NCI-H2081 (cell line): Measurements from ENCODE around the gene LRIG3.
"Not testable (repeated sequence)": the region's sequence is repeated elsewhere in the genome, so short reads cannot be mapped to it uniquely, and the experiment has no call there.

Source experiments
- DNase-seq, 2 experiments: peaks; one replicate each; lab custom pipeline; 2025; lab: John Stamatoyannopoulos, UW

The LRIG3 gene

DNA sequence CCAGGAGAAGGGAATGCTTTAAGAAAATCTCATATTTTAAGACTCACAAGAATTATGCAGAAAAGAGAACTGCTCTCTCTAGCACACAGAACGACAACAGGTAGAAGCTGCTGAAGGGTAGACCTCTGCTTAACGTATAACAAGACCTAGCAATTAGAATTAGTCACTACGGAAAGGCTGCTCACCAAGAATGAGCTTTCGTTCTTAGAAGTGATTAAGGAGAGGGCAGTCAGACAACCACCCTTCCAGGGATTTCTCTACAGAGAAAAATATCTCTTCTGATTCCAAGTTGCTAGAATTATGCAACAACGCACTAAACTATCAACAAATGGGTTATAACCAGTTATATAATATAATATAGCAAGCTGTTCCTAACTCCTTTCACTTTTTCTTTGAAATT lies 18.6 kb downstream of the LRIG3 start:
- DNase-seq: no peak

DNA sequence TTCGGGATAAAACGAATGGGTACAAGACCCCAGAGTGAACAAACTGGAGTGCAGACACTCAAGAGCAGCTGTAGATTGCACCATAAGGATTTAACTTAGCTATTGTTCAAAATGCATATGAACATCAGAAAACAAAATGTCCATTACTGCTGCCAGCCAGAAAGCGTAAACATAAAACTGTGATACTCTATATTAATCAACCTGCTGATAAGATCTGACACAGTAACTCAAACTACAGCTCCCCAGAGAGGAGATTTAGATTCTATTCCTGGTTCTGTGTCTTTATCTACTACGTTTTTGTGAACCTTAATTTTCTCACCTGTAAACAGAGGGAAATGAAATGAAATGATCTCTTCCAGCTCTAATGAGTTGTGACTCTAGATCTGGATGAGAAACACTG lies 22.3 kb downstream of the LRIG3 start:
- DNase-seq: peak in 1 of 2 experiments; percentile 8

DNA sequence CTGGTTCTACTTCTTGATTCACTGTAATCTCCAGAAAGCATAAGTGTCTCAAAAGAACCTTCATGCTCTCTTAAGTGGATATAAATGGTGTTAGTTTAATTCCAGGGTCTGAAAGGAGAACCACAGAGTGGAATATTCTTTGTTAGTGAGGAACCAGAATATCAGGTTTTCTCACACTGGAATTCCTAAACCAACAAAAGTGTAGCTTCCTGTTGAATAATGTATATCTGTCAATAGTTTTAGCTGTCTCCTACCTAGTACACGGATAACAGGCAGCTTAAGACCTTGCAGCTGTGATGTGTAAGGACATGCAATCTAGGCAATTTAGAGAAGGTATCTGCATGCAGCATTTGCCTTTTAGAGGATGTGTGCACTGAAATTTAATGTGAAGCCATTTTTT lies 24.0 kb downstream of the LRIG3 start:
- DNase-seq: peak in 1 of 2 experiments; percentile 10

DNA sequence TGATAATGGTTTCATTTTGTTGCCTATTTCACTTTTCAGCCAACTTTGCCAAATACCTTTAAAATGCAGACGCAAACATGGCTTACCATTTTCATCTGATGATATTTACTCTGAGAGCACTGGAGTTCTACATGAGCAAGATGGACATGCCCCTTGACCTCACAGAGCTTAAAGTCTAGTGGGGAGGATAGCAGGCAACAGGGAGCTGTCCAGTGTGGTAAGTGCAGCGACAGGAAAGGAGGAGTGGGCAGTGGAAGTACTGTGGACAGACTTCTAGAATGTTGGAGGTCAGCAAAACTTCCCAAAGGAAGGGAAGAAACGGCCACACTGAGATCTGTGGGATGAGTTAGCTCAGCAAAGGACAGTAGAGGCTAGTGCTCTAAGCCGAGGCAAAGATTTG lies 25.3 kb downstream of the LRIG3 start:
- DNase-seq: no peak

DNA sequence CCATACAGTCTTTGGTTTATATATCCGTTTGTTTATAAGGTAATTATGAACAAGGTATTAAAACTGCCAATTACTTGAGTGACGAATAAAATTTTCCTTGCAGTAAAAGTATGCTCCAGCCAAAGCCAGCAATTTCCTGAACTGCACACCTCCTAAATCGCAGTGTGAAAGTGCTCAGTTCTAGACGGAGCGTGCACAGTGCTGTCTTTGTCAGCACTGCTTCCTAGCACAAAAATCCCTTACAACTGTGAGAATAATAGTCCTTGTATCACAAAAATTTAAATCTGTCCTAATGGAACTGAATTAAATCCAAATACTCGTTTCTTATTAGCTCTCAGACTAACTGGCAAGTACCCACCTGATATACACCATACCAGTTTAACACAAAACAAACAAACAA lies 26.3 kb downstream of the LRIG3 start:
- peak in 1 of 2 experiments; percentile 6 for DNase-seq

DNA sequence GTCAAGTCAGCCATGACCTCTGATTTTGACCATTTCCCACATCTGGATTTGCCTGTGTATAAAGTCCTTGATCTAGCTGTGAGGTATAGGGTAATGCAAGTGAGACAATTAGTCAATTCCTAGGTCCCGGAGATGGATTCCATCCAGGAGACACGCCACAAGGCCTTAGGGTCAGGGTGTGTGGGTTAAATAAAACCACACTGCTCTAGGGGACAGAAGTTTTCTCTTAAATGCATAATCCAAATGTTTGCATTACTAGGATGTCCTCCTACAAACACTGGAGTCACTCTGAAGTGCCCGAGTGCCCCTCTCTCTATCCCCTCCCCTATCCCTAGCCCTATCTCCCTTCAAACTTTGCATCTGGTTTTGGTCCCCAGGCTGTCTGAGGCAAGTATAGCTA lies 26.8 kb downstream of the LRIG3 start:
- no peak for DNase-seq

DNA sequence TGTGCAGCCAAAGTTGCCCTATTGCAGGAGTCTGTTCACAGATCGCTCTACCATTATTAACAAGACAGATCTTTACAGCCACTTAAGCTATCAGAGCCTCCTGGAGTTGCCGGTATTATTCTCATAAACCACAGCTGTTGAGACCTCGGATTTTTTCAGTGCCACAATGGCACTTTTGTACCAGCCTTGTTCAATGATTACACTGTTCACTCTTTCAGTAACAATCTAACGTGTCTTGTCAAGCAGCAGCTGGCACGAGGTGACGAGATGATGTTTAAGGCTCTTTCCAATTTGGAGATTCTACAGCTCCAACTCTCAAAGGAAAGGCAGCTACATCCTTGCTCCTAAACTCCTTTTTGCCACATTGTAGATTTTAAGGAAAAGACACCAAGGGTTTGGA lies 30.7 kb downstream of the LRIG3 start:
- DNase-seq: no peak

DNA sequence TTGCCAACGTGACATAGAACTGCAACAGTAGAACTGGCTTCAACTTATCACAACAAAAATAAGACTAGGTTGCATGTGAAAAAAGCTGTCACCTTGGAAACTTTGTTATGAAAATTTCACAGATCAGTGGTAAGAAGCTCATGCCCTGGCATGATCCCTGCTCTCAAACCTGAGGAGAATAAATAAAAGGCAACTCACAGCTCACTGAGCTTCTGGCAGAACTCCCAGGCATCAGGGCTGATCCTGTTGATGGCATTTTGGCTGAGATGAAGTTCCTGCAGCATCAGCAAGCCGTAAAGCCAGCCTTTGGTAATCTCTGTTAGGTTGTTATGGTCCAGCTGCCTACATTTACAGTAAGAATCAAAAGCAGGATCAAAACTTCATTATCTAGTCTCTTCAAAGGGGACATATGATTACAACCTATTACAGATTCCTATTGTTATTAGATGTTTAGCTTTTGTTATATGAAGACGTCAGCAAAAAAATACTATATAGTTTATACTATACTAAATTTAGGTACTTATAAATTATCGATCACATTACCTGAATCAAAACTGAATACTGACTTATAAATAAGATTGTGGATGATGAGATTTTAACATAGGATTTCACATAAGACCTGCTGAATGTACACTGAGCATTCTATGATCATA lies 32.0 kb downstream of the LRIG3 start:
- peak; percentile 74 to 93 for DNase-seq

DNA sequence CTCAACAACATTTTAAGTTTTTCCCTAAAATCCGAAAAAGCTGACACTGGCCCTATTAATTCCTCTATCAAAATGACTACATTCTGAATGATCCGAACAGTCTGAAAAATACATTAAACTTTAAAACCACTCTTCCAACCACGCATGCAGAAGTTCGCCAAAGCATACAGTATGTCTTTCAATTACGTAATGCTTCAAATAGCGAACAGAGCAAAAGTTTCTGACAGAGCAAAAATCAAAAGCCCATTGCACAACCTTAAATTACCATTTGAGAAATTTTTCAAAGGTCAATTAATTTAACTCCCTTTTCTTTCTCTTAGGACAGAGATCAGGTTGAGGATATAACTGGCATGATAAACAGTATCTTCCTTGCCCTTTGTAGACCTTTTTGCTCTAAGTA lies 33.2 kb downstream of the LRIG3 start:
- no peak for DNase-seq

DNA sequence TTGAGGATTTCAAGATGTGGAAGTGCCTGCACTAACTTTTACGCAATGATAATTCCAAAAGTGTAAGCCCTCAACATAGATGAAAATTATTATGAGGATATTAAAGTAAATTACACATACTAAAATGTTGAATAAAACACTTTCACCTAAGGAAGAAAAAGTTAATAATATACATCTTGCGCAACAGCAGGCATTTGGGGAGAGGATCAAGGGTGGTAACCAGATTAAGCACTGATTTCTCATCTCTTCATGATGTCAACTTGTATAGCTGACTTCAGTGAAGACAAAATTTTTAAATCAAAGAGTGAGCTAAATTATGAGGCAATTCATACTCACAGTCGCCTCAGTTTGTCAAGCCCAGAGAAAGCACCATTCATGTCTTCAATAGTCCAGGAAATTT lies 33.8 kb downstream of the LRIG3 start:
- no peak for DNase-seq

DNA sequence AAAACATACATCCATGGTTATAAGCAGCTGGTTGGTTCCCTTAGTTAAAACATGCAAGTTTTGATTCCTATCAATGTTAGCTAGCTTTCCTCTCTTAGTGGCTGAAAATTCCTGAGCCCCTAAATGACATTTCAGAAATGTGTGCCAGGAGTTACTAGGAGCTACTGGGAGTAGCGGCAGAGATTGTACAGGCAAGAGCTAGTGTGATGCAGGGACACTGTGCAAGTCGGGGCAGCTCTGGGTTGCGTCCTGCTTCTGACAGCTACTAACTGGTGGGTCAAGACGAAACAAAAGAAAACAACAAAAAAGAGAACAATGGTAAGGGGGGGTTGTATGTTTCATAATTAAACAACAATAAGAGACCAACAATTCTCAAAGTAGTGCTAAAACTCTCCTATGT lies 35.4 kb downstream of the LRIG3 start:
- no peak for DNase-seq

DNA sequence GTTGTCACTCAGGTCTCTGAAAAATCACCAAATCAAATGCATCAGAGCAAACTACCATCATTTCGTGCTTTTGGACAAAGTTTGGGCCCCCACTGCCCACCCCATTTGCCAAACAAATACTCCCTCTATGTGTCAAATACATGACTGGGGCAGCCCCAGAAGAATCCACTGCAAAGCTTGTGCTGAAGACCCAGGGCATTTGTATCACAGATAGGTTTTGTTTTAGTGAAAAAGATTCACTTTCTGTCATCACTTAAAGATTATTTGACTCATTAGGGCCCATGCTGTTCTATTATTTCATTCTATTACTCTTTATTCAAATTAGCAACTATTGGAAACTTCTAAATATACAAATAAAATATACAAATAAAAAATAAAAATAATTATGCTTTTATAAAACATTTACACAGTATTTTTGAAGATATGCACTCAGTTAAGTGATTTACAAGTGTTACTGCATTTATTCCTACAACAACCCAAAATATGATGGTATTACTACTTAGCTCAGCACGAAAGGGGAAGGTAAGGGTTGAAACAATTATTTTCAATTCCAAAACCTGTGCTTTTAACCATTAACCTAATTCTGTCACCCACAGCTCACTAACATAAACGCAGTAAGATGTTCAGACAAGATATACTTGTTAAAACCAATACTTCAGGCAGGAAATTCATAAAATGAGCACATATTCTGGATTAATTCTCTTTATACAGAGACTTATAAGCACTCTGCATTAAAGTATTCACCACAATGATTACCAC lies 36.5 kb downstream of the LRIG3 start:
- DNase-seq: no peak

DNA sequence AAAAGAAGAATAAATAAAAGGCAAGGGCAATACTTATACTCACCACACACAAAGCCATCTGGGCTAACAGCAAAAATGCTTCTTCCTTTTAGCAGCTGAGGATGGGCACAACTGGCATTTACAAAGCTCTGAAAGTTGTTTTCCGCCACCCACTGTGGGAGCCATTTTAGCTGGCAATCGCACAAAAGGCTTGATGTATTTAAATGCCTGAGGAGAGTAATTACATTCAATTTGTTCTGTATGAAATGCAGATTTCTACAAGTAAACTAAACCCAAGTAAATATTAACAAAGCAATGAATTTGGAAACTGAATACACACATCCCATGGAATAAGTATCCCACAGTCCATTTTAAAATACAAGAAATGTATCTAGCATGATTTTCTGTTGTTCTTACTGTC lies 37.5 kb downstream of the LRIG3 start:
- peak; percentile 91 to 98 for DNase-seq

DNA sequence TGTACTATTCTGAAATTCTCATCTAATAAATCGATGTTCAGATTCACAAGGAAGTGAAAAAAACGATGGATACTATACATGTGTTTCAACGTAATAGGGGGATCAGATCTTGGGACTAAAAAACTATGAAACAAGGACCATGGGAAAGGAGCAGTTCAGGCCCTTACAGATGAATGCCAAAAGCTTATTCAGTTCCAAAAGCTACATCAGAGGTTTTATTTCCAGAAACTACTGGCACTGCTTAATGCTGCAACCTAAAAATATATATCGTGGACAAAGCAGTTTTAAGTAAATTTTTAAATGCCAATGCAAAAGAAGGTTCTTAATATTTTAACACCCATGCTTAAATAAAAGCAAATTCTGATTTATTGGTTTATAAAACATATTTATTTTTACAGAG lies 38.5 kb downstream of the LRIG3 start:
- no peak for DNase-seq

DNA sequence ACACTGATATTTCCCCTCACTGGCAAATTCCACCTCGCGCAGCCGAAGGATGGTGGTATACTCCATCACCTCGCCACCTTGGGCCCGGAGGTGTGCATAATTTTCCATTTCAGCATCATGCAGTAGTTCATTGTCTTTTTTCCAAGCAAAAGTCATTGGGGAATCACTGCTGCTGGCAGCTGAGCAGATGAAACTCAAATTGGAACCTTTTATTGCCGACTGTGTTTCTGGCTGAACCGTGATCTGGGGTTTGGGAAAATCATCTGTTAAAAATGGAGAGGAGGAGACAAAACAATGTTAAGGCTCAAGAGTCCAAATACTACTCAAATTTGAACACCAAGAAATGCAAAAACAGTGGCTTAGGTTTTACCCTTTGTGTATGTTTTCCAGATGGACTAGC lies 39.7 kb downstream of the LRIG3 start:
- no peak for DNase-seq

DNA sequence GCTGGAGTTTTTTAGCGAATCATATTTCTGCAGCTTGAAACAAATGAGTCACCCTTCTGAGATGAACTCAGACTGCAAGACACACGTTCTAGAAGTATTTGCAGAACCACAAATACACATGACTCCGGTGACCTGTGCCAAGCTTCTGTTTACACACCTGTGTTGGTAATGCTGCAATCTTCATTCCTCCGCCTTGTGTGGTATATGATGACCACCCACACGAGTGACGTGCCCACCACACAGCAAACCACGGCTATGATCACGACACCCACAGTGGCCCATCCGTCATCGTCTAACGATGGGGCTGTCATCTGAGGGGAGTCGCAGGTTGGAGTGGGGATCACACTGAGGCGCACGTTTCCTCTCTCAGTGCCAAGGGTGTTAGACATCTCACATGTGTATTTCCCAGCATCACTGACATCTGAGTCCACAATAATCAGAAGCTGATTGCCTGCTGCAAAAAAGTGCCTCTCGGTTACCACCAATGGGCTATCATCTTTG lies 43.0 kb downstream of the LRIG3 start:
- peak; percentile 57 to 85 for DNase-seq

DNA sequence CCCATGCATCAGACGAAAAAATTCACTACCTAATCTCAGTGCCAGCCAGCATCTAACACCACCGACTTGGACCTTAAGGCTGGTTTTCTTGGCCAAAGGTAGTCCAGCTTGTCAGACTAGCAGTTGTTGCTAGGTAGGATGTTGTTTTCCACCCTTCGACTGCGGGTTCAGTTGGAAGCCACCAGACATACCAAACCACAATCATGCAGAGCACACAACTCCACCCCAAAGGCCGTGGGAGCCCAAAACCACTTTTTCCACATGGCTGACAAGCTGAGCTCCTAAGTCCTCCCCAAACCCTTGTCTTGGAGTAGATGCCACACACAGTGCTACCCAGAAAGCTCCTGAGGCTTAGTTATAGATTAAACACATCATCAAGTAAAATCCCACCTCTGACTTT lies 46.8 kb downstream of the LRIG3 start:
- no peak for DNase-seq

DNA sequence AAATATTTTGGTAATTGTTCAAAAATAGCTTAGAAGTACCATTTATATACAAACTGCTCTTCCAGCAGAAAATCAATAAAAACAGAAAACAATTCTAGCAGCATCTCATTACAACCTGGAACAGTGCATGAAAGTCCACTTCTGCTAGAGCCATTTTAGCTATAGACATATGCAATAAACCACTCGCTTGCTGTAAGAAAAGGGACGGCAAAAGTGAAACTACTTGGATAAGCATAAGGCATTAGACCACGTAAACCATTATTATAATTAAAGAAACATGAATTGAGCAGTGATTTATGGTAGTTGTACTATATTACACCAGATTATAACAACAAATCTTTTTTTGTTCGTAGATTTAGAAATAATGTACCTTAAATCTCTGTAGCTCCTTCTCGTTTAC lies 48.7 kb downstream of the LRIG3 start:
- no peak for DNase-seq

DNA sequence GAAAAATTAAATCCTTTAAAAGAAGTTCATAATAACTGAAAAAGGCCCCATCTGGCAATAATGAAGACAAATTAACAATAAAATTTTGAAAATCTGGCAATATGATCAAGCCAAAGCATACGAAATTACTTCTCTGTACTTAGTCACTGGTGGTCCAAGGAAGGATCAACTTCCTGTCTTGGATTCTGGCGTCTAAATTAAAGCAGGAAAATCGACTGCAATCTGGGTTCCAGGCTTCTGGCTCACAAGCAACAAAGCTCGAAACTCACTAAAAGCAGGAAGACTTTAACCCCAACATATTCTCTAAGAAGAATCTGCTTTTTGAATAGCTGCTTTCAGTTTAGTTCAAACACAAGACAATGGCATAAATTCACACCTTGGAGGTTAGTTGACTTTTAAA lies 49.7 kb downstream of the LRIG3 start:
- DNase-seq: no peak

DNA sequence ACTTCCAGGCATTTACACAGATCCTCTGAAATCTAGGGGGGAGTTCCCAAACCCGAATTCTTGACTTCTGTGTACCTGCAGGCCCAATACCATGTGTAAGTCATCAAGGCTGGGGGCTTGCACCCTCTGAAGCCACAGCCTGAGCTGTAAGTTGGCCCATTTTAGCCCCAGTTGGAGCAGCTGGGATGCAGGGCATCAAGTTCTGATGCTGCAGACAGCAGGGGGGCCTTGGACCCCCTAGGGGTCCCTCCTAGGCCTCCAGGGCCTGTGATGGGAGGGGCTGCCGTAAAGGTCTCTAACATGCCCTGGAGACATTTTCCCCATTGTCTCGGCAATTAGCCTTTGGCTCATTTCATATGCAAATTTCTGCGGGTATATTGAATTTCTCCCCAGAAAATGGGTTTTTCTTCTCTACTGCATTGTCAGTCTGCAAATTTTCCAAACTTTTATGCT lies 59.5 kb downstream of the LRIG3 start:
- no peak for DNase-seq

DNA sequence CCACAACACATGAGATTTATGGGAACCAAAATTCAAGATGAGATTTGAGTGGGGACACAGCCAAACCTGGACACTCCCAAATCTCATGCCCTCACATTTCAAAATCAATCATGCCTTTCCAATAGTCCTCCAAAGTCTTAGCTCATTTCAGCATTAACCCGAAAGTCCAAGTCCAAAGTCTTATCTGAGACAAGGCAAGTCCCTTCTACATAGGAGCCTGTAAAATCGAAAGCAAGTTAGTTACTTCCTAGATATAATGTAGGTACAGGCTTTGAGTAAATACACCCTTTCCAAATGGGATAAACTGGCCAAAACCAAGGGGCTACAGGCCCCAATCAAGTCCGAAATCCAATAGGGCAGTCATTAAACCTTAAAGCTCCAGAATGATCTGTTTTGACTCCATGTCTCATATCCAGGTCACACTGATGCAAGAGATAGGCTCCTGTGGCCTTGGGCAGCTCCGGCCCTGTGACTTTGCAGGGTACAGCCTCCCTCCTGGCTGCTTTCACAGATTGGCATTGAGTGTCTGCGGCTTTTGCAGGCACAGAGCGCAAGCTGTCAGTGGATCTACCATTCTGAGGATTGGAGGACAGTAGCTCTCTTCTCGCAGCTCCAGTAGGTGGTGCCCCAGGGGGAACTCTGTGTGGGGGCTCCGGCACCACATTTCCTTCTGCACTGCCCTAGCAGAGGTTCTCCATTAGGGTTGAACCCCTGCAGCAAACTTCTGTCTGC lies 60.1 kb downstream of the LRIG3 start:
- DNase-seq: no peak

DNA sequence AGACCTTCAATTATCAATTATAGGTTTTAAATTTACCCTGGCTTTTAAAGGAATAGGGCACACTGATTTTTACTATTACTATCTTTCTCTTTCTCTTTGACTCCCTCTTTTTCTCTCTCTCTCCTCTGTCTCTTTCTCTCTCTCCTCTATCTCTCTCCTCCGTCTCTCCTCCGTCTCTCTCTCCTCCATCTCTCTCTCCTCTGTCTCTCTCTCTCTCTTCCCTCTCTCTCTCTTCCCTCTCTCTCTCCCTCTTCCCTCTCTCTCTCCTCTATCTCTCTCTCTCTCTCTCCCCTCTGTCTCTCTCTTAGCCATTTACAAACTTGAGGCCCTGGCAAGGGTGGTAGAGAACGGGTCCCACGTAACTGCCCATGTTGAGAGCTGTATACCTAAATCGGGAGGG lies 62.3 kb downstream of the LRIG3 start:
- DNase-seq: no peak

DNA sequence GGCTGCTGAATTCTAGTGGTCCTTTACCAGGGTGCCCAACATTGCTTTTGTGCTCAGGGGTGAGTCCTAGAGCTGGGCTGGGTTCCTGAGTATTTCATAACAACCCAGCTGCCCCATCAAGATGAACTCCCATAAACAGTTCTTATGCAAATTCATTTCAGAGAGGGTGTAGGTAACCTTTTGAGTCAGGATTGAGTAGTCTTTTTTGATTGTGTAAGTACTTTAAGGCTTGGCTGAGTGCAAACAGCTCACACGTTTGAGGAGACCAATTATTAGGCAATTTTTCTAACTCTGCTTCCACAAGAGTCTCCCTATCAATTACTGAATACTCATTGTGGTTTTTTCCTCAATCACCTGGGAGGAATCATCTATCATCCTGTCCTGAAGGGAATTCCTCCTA lies 63.1 kb downstream of the LRIG3 start:
- not testable (repeated sequence) for DNase-seq
